ENCODE data around the gene CCSER2.
"Not testable (repeated sequence)": the region's sequence is repeated elsewhere in the genome, so short reads cannot be mapped to it uniquely, and the experiment has no call there.

CCSER2 gene

GRCh38 chr10:84497978-84498377, 169.6 kb downstream of the CCSER2 start:
- Histone ChIP-seq H3K4me1 (ENCODE audit: control insufficient read depth in 1 of 2, insufficient read depth in 2 of 2, low read length in 2 of 2) (no peaks in the 10 kb centered on the region), H3K9ac (ENCODE audit: low read depth in 1 of 2, low read length in 2 of 2) (no peak overlapping the region), H3K27me3 (ENCODE audit: control insufficient read depth in 1 of 2, insufficient read depth in 2 of 2, low read length in 2 of 2) (no peaks in the 10 kb centered on the region), H3K4me3 (ENCODE audit: low read depth in 1 of 2, low read length in 2 of 2) (no peak overlapping the region), H3K9me3 (ENCODE audit: control insufficient read depth in 1 of 2, low read length in 2 of 2) (no peaks in the 10 kb centered on the region), H3K27ac (ENCODE audit: low read depth, low read length) (no peak overlapping the region), H3K36me3 (ENCODE audit: control insufficient read depth in 1 of 2, insufficient read depth in 2 of 2, low read length in 2 of 2) (no peaks in the 10 kb centered on the region)

GRCh38 chr10:84499039-84499438, 170.7 kb downstream of the CCSER2 start:
- H3K4me3 ChIP-seq (ENCODE audit: low read depth in 1 of 2, low read length in 2 of 2); H3K27me3 ChIP-seq (ENCODE audit: control insufficient read depth in 1 of 2, insufficient read depth in 2 of 2, low read length in 2 of 2); H3K9ac ChIP-seq (ENCODE audit: low read depth in 1 of 2, low read length in 2 of 2); H3K9me3 ChIP-seq (ENCODE audit: control insufficient read depth in 1 of 2, low read length in 2 of 2); H3K36me3 ChIP-seq (ENCODE audit: control insufficient read depth in 1 of 2, insufficient read depth in 2 of 2, low read length in 2 of 2); H3K4me1 ChIP-seq (ENCODE audit: control insufficient read depth in 1 of 2, insufficient read depth in 2 of 2, low read length in 2 of 2); H3K27ac ChIP-seq (ENCODE audit: low read depth, low read length): not testable (repeated sequence)

- H3K27ac ChIP-seq (ENCODE audit: low read depth, low read length), result no peak overlapping the region
- H3K27me3 ChIP-seq (ENCODE audit: control insufficient read depth in 1 of 2, insufficient read depth in 2 of 2, low read length in 2 of 2), result no peaks in the 10 kb centered on the region
- H3K4me1 ChIP-seq (ENCODE audit: control insufficient read depth in 1 of 2, insufficient read depth in 2 of 2, low read length in 2 of 2), result no peaks in the 10 kb centered on the region
- no peaks in the 10 kb centered on the region for H3K36me3 ChIP-seq (ENCODE audit: control insufficient read depth in 1 of 2, insufficient read depth in 2 of 2, low read length in 2 of 2)
- no peaks in the 10 kb centered on the region for H3K9me3 ChIP-seq (ENCODE audit: control insufficient read depth in 1 of 2, low read length in 2 of 2)
- no peak overlapping the region for H3K9ac ChIP-seq (ENCODE audit: low read depth in 1 of 2, low read length in 2 of 2)
- H3K4me3 ChIP-seq (ENCODE audit: low read depth in 1 of 2, low read length in 2 of 2), result no peak overlapping the region
These were observed 171.5 kb downstream of the CCSER2 start for GRCh38 chr10:84499846-84500245.

GRCh38 chr10:84510121-84510520, 181.7 kb downstream of the CCSER2 start:
- Histone ChIP-seq H3K27ac (ENCODE audit: low read depth, low read length) (no peak overlapping the region), H3K4me3 (ENCODE audit: low read depth in 1 of 2, low read length in 2 of 2) (no peak overlapping the region), H3K27me3 (ENCODE audit: control insufficient read depth in 1 of 2, insufficient read depth in 2 of 2, low read length in 2 of 2) (no peaks in the 10 kb centered on the region), H3K9me3 (ENCODE audit: control insufficient read depth in 1 of 2, low read length in 2 of 2) (no peaks in the 10 kb centered on the region), H3K36me3 (ENCODE audit: control insufficient read depth in 1 of 2, insufficient read depth in 2 of 2, low read length in 2 of 2) (peaks cover 7 to 17% of the 10 kb centered on the region in 2 donors), H3K9ac (ENCODE audit: low read depth in 1 of 2, low read length in 2 of 2) (no peak overlapping the region), H3K4me1 (ENCODE audit: control insufficient read depth in 1 of 2, insufficient read depth in 2 of 2, low read length in 2 of 2) (no peaks in the 10 kb centered on the region)

GRCh38 chr10:84511106-84511505, 182.7 kb downstream of the CCSER2 start:
- no peaks in the 10 kb centered on the region for H3K27me3 ChIP-seq (ENCODE audit: control insufficient read depth in 1 of 2, insufficient read depth in 2 of 2, low read length in 2 of 2)
- no peaks in the 10 kb centered on the region for H3K4me1 ChIP-seq (ENCODE audit: control insufficient read depth in 1 of 2, insufficient read depth in 2 of 2, low read length in 2 of 2)
- H3K9me3 ChIP-seq (ENCODE audit: control insufficient read depth in 1 of 2, low read length in 2 of 2), result no peaks in the 10 kb centered on the region
- H3K27ac ChIP-seq (ENCODE audit: low read depth, low read length), result no peak overlapping the region
- H3K4me3 ChIP-seq (ENCODE audit: low read depth in 1 of 2, low read length in 2 of 2), result no peak overlapping the region
- no peak overlapping the region for H3K9ac ChIP-seq (ENCODE audit: low read depth in 1 of 2, low read length in 2 of 2)
- H3K36me3 ChIP-seq (ENCODE audit: control insufficient read depth in 1 of 2, insufficient read depth in 2 of 2, low read length in 2 of 2), result peaks cover 12 to 20% of the 10 kb centered on the region in 2 donors

GRCh38 chr10:84511709-84512285, 183.4 kb downstream of the CCSER2 start:
- peaks cover 14 to 23% of the 10 kb centered on the region in 2 donors for H3K36me3 ChIP-seq (ENCODE audit: control insufficient read depth in 1 of 2, insufficient read depth in 2 of 2, low read length in 2 of 2)
- H3K9ac ChIP-seq (ENCODE audit: low read depth in 1 of 2, low read length in 2 of 2), result no peak overlapping the region
- no peaks in the 10 kb centered on the region for H3K27me3 ChIP-seq (ENCODE audit: control insufficient read depth in 1 of 2, insufficient read depth in 2 of 2, low read length in 2 of 2)
- H3K9me3 ChIP-seq (ENCODE audit: control insufficient read depth in 1 of 2, low read length in 2 of 2), result no peaks in the 10 kb centered on the region
- H3K4me3 ChIP-seq (ENCODE audit: low read depth in 1 of 2, low read length in 2 of 2), result no peak overlapping the region
- H3K27ac ChIP-seq (ENCODE audit: low read depth, low read length), result no peak overlapping the region
- no peaks in the 10 kb centered on the region for H3K4me1 ChIP-seq (ENCODE audit: control insufficient read depth in 1 of 2, insufficient read depth in 2 of 2, low read length in 2 of 2)

GRCh38 chr10:84517554-84517953, 189.2 kb downstream of the CCSER2 start:
- Histone ChIP-seq H3K36me3 (ENCODE audit: control insufficient read depth in 1 of 2, insufficient read depth in 2 of 2, low read length in 2 of 2) (peaks cover 14 to 23% of the 10 kb centered on the region in 2 donors), H3K4me1 (ENCODE audit: control insufficient read depth in 1 of 2, insufficient read depth in 2 of 2, low read length in 2 of 2) (no peaks in the 10 kb centered on the region), H3K4me3 (ENCODE audit: low read depth in 1 of 2, low read length in 2 of 2) (no peak overlapping the region), H3K27ac (ENCODE audit: low read depth, low read length) (no peak overlapping the region), H3K27me3 (ENCODE audit: control insufficient read depth in 1 of 2, insufficient read depth in 2 of 2, low read length in 2 of 2) (no peaks in the 10 kb centered on the region), H3K9me3 (ENCODE audit: control insufficient read depth in 1 of 2, low read length in 2 of 2) (no peaks in the 10 kb centered on the region), H3K9ac (ENCODE audit: low read depth in 1 of 2, low read length in 2 of 2) (no peak overlapping the region)

GRCh38 chr10:84519235-84519634, 190.8 kb downstream of the CCSER2 start:
- Histone ChIP-seq H3K9ac (ENCODE audit: low read depth in 1 of 2, low read length in 2 of 2) (no peak overlapping the region), H3K4me3 (ENCODE audit: low read depth in 1 of 2, low read length in 2 of 2) (no peak overlapping the region), H3K27me3 (ENCODE audit: control insufficient read depth in 1 of 2, insufficient read depth in 2 of 2, low read length in 2 of 2) (no peaks in the 10 kb centered on the region), H3K27ac (ENCODE audit: low read depth, low read length) (no peak overlapping the region), H3K36me3 (ENCODE audit: control insufficient read depth in 1 of 2, insufficient read depth in 2 of 2, low read length in 2 of 2) (peaks cover 7 to 14% of the 10 kb centered on the region in 2 donors), H3K9me3 (ENCODE audit: control insufficient read depth in 1 of 2, low read length in 2 of 2) (no peaks in the 10 kb centered on the region), H3K4me1 (ENCODE audit: control insufficient read depth in 1 of 2, insufficient read depth in 2 of 2, low read length in 2 of 2) (no peaks in the 10 kb centered on the region)

GRCh38 chr10:84521013-84521412, 192.6 kb downstream of the CCSER2 start:
- H3K4me1 ChIP-seq (ENCODE audit: control insufficient read depth in 1 of 2, insufficient read depth in 2 of 2, low read length in 2 of 2), result no peaks in the 10 kb centered on the region
- H3K9me3 ChIP-seq (ENCODE audit: control insufficient read depth in 1 of 2, low read length in 2 of 2), result no peaks in the 10 kb centered on the region
- H3K4me3 ChIP-seq (ENCODE audit: low read depth in 1 of 2, low read length in 2 of 2), result no peak overlapping the region
- no peak overlapping the region for H3K9ac ChIP-seq (ENCODE audit: low read depth in 1 of 2, low read length in 2 of 2)
- no peaks in the 10 kb centered on the region for H3K27me3 ChIP-seq (ENCODE audit: control insufficient read depth in 1 of 2, insufficient read depth in 2 of 2, low read length in 2 of 2)
- H3K27ac ChIP-seq (ENCODE audit: low read depth, low read length), result no peak overlapping the region
- H3K36me3 ChIP-seq (ENCODE audit: control insufficient read depth in 1 of 2, insufficient read depth in 2 of 2, low read length in 2 of 2), result peaks cover 2 to 4% of the 10 kb centered on the region in 2 donors

GRCh38 chr10:84521468-84521867, 193.1 kb downstream of the CCSER2 start:
- Histone ChIP-seq H3K27me3 (ENCODE audit: control insufficient read depth in 1 of 2, insufficient read depth in 2 of 2, low read length in 2 of 2) (no peaks in the 10 kb centered on the region), H3K36me3 (ENCODE audit: control insufficient read depth in 1 of 2, insufficient read depth in 2 of 2, low read length in 2 of 2) (no peaks in the 10 kb centered on the region), H3K9me3 (ENCODE audit: control insufficient read depth in 1 of 2, low read length in 2 of 2) (no peaks in the 10 kb centered on the region), H3K4me1 (ENCODE audit: control insufficient read depth in 1 of 2, insufficient read depth in 2 of 2, low read length in 2 of 2) (no peaks in the 10 kb centered on the region), H3K9ac (ENCODE audit: low read depth in 1 of 2, low read length in 2 of 2) (no peak overlapping the region), H3K27ac (ENCODE audit: low read depth, low read length) (no peak overlapping the region), H3K4me3 (ENCODE audit: low read depth in 1 of 2, low read length in 2 of 2) (no peak overlapping the region)
